ENCODE measurements around the gene DNM3.

GRCh38 chr1:171841050-171841910 lies at the start of gene DNM3:
- TF ChIP-seq, protein P1, sequence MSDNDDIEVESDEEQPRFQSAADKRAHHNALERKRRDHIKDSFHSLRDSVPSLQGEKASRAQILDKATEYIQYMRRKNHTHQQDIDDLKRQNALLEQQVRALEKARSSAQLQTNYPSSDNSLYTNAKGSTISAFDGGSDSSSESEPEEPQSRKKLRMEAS (IDR thresholded peaks at IDR 0.05), result no peak; the same call in none of the 2 replicates
- TF ChIP-seq POLR2A (IDR thresholded peaks at IDR 0.05; ENCODE audit: control extremely low read depth in 1 of 2, low read depth in 2 of 2, low read length in 2 of 2), result peak; percentile 42 to 72

Data from H1 (cell line).